GM18870 (cell line): ENCODE data around the gene RNASE8.

Source experiments
- ATAC-seq: cut with Tn5 transposase; IDR thresholded peaks from one replicate; pipeline ENCODE4 v1.9.1; 2021; ENCODE audit warnings: moderate library complexity; ENCODE audit not compliant: unreplicated experiment

Gene RNASE8

GRCh38 chr14:21090194-21090939 lies 32.7 kb downstream of the RNASE8 start:
- ATAC-seq: no peak

DNA sequence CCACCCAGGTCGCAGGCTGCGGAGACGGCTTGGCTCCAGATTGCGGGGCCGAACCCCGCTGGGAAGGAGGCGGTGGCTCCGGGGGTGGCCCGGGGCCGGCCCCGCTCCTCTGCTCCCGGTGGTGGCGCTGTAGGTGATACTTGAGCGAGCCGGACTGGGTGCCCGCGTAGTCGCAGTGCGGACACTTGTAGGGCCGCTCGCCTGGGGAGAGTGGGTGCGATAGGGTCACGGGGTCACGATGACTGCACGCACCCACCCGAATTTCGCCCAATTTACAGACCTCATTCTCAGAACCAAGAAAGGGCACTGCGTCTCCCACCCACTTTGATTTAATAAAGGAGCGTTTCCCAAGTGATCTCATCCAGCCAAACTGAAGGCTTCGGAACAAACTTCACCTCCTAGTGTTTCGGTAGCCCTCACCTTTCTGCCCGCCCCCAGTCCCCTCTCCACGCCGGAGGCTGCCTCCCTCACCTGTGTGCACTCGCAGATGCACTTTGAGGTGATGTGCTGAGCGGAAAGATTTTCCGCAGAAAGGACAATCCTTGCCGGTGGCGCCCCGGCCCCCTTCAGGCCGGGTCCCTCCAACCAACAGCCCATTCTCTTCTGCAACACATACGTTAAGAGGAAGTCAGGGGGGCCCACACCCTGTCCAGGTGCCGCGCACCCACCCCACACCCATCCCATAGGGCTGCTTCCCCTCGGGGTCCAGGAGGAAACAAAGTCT lies 33.5 kb downstream of the RNASE8 start:
- no peak for ATAC-seq

- no peak for ATAC-seq
Measured at GRCh38 chr14:21091821-21092272, 34.2 kb downstream of the RNASE8 start.

DNA sequence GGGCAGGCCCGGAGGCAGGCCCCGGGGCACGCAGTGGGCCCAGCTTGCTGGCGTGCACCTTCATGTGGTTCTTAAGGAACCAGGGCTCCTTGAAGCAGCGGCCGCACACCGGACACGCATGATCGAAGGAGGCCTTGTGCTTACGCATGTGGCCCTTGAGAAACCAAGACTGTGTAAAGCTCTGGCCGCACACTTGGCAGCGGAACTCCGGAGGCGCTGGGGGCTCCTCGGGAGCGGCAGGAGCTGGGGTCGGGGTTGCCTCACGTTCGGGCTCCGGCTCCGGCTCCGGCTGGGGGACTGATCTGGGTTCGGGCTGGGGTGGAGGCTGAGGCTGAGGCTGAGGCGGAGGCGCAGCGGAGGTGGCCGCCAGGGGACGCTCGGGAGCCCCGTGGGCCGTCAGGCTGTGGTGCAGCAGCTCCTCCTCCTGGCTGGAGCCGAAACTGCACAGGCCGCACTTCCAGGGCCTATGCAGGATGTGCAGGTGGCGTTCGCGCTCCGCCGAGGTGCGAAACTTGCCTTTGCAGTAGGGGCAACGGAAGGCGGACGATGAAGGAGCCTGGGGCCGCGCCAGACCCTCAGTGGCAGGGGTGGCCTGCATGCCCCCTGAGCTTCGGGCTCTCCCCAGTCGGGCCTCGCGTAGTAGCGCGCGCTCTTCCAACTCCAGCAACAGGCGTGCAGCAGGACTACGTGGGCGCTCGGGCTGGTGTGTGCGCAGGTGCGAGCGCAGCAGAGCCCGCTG lies 34.8 kb downstream of the RNASE8 start:
- ATAC-seq: peak; percentile 62

DNA sequence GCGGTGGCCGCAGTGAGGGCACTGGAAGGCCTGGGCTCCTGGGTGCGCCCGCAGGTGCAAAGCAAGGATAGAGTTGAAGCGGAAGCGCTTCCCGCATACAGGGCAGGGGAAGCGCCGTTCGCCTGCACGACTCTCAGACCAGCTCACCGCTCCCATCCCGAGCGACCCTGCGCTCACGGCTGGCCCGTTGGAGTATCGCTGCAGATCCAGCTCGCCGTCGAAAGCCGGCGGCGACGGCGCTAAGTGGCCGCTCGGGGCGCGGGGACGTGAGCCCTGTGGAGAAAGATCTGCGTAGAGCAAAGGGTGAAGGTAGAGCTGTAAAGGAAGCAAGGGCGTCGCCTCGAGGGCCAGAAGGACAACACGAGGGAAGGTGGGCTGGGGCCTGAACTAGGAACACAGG lies 35.4 kb downstream of the RNASE8 start:
- no peak for ATAC-seq

GRCh38 chr14:21093769-21094681 lies 36.4 kb downstream of the RNASE8 start:
- ATAC-seq: no peak

DNA sequence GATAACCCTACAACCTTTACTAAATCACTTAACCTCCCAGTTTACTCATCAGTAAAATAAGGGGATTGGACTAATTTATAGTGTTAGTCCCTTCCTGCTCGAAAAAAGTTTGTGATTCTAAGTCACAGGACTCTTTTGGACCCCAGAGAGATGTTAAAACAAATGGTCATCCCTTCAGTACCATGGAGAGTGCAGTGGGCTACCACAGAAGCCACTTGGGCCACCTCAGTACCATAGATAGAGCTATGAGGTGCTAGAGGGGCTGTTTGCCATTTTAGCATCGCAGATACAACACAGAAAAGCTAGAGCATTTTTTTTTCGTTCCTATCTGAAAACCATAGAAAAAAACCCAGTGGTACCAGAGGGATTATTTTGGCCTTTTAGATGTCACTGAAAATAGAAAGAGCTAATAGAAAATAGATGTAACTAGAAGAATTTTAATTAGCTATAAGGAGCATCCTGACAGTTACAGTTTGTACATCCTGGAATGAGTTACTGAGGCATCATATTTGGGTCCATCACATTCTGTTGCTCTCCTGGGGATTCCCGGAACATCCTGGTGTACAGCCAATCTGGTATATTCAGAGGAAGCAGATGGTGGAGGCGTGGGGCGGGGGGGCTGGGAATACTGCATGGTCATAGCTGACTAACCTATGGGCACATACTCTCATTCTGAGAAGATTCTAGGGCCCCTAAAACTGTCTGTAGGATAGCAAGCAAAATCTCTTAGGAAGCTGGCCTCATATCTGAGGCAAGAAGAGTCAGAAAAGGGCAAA lies 38.0 kb downstream of the RNASE8 start:
- no peak for ATAC-seq

DNA sequence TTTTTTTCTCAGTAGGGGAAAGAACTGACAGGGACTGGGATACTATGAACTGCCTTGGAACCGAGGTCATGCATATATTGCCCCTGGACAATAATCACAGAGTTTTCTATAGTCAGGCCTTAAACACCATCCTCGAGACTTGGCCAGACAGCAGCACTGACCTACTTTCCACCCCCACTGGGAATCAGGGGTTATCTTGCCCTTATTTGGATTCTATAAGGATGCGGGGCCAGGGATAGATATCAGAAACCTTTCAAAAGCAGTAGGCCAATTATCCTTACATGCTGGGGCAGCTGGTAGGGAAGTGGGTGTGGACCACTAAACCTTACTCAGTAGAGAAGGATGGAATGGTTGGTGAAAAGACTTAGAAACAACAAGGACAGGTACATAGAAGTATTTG lies 38.8 kb downstream of the RNASE8 start:
- no peak for ATAC-seq

DNA sequence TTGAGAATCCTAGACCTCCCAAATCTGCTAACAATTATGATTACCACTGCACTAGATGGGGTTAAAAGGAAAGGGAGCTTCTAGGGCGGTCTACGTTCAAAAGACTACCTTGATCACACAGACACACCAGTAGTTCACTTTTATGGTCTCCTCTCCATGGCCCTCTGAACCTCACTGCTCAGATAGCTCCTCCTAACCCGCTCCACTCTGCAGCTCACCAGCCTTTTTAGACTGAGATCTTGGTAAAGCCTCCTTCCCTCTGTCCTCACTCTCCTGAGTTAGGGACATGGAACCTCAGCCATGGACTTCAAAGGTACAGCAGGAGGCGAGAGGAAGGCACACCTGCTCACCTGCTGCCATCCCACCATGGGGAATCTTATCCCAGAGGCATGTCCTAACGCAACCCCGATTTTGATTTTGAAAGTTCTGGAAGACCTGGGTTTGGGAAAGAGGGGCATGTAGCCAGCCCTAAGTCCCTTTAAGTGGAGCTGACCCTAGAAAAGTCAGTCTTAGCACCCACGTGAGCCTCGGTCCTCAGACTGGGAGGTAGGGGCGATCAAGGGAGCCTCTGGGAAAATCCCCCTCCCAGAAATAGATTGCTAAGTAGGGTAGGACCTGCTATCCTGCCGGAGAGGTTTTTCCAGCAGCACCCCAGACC lies 39.5 kb downstream of the RNASE8 start:
- no peak for ATAC-seq

DNA sequence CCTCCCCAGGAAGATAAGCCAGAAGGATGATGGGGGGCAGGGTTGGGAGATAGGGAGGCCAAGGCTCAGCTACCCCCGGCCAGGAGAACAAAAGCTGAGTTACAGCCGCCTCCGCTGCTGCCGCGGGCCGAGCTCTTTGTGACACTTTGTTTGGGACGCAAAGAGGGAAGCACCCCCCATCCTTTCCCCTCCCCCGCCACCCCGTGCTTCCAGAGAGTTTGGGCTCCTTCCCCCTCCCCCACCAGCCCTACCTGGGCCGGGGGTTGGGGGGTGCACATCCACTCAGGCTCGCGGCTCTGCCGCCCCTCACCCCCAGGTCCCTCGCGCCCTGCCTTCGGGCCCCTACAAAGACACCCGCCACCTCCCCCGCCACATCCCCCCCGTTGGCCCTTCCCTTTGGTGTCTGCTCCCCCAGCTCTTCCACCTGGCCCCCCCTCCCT lies 40.0 kb downstream of the RNASE8 start:
- no peak for ATAC-seq

- no peak for ATAC-seq
Measured at GRCh38 chr14:21098076-21098891, 40.7 kb downstream of the RNASE8 start, which contains the start of gene ZNF219. Gene ZNF219, minus strand, starts transcription at chr14:21098655. Its CDS starts 5,064 bp downstream, at chr14:21093591.

DNA sequence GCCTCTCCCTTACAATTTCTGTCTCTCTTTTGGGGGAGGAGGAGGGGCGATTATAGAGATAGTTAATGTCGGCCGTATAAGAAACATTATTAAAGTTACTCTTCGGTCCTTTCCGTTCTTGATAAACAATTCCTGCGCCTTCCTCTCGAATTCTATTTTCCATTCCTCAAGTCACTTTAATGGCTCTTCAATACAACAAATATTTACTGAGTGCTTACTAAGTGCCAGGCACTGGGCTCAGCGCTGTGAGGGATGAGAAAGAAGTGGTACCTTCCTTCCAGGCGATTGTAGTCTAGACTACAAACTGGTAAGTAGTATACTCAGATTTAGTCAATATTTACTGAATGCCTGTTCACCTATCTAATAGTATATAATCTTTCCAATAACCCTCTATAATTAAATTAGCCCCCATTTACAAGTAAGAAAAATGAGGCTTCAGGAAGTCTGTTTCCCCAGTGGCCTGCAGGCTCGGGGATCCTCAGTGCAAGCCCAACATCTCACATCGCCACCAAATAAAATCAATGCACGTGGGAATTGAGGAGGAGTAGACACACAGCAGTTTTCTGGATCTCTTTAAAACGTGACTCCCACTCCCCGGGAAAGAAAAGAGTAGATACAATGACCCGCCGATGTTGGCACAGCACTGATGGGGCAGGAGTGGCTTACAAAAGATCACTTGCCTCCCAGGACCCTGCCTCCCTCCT lies 41.4 kb downstream of the RNASE8 start:
- ATAC-seq: no peak

DNA sequence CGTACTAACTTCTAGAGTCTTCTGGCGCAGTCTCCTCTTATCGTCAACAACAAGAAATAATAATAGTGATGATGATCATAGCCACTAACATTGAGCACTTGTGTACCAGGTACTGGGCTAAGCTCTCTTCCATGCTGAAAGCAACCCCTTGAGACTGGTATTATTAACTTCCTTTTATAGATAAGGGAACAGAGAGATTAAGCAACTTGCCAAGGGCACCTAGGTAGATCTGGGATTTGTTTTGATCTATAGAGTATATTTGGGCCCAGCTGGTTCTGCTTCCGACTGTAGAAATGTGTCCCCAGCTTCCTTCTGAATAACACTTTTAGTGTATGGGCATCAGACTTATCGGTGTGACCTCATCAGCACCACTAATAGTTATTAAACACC lies 42.0 kb downstream of the RNASE8 start:
- no peak for ATAC-seq

GRCh38 chr14:21100931-21101330 lies 43.3 kb downstream of the RNASE8 start, which contains the start of gene TMEM253:
Gene TMEM253, plus strand, starts transcription at chr14:21101066. Its CDS starts 278 bp downstream, at chr14:21101344.
- ATAC-seq: no peak

DNA sequence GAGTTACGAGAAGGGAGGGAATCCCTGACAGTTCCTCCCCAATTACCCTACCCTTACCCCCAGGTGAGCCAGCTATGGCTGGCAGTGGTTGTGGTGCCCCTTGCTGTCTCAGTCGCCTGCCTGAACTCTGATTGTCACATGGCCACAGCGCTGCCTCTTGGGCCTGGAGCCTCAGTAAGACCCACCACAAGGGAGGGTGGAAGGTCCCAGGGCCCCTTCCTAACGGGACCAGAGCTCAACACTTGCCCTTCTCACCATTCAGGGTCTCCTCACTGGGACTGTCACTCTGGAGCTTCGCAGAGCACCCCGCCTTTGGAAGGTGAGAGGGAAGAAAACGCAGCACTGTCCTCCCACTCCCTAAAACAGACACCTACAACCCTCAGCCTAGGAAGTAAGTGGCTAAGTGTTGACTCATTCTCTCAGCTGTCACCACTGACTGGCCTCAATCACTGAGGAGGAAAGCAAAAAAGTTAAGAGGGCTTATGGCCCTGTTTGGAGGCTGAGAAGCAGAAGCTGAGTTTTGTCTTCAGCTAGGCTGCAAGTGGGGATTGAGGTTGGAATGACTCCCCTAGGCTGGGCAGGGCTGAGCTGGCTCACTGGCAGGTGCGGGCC lies 44.3 kb downstream of the RNASE8 start:
- no peak for ATAC-seq

DNA sequence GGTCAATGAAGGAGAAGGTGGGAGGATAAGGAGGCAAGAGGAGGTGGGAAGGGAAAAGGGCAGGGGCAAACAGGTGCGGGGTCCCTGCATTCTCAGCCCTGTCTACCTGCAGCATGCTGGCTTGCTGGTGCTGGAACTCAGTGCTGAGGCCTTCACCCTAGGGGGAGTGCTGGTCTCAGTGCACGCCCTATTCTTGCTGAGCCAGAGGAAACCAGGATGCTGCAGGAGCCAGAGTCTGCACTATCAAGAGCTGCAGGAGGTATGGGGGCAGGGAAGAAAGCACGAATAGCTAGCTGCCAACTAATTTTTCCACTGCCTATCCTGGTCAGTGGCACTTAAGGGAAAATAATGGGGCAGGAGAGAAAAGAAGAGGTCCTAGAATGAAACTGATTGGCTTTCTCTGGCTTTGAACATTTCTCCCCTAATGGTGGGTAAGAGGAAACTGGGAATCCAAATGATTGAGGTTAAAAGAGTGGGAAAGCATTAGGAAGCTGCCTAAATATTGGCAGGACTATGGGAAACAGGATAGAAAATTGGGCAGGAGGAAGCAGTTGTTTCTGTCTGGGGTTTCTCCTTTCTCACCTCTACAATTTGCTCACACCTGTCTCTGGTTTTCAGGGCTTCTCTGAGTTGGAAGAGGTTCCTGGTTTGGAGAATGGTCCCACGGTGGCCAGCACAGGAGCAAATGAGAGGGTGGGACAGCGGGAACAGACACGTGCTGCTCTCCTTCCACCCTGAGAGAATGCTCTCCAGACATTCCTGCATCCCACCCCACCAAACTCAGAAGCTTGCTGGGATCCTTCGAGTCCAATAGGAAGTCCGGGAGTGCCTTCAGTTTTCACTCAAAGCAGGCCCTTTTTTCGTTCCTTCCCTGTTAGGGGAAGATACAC lies 45.1 kb downstream of the RNASE8 start:
- no peak for ATAC-seq
